ENCODE results near the gene MROH8. TPM values are rescaled to one million over a fixed set of nuclear protein-coding genes. Genes with fewer than 3 reads are reported as not detected.

Gene MROH8
- polyA plus RNA-seq, 1 donor (not counting 4 experiments of a cell fraction or from before 2014, with no cell fraction given): 0.39 TPM

- Histone ChIP-seq H3K9ac (ENCODE audit: control insufficient read depth, extremely low read depth, insufficient read depth, low read length) (no peak overlapping the region), H3K9me3 (ENCODE audit: control insufficient read depth, low read depth, low read length) (no peaks in the 10 kb centered on the region), H3K79me2 (ENCODE audit: control insufficient read depth, insufficient read depth, low read length) (no peaks in the 10 kb centered on the region), H3K4me2 (ENCODE audit: control insufficient read depth, extremely low read depth, insufficient read depth, low read depth, low read length) (no peak overlapping the region), H3K27me3 (ENCODE audit: control insufficient read depth, extremely low read depth, insufficient read depth, low read length) (peaks cover 4% of the 10 kb centered on the region), H3K4me3 (ENCODE audit: control insufficient read depth in 2 of 3, extremely low read depth in 1 of 3, insufficient read depth in 2 of 3, low read depth in 1 of 3, low read length in 3 of 3) (no peak overlapping the region), H2AFZ (ENCODE audit: control insufficient read depth, low read length) (no peak overlapping the region), H3K27ac (ENCODE audit: control insufficient read depth, insufficient read depth, low read length) (no peak overlapping the region), H4K20me1 (ENCODE audit: control insufficient read depth, extremely low read depth, insufficient read depth, low read length) (no peaks in the 10 kb centered on the region), H3K9me1 (ENCODE audit: control insufficient read depth, extremely low read depth, insufficient read depth, low read length) (no peaks in the 10 kb centered on the region), H3K4me1 (ENCODE audit: control insufficient read depth, extremely low read depth, insufficient read depth, low read length) (no peaks in the 10 kb centered on the region), H3K36me3 (ENCODE audit: control insufficient read depth in 2 of 2, extremely low read depth in 1 of 2, insufficient read depth in 2 of 2, low read length in 2 of 2) (no peaks in the 10 kb centered on the region)
- DNase-seq (ENCODE audit: low read depth, low spot score): no peak
- dilution Hi-C loops (cut with MboI; ENCODE audit: extremely low pct_ligation_motif_present, low sequenced_read_pairs): no loop called here
- TF ChIP-seq CTCF (optimal IDR thresholded peaks at IDR 0.05 in 1 of 3, IDR thresholded peaks at IDR 0.05 in 1 of 3, conservative IDR thresholded peaks at IDR 0.05 in 1 of 3; ENCODE audit: extremely low read depth in 1 of 3, insufficient read depth in 2 of 3, low read length in 3 of 3) (no peak), EZH2 (IDR thresholded peaks at IDR 0.05; ENCODE audit: low read length) (no peak)
- FAIRE-seq: no peak
Observed at GRCh38 chr20:37142708-37143107, 36.6 kb downstream of the MROH8 start.

- H3K79me2 ChIP-seq (ENCODE audit: control insufficient read depth, insufficient read depth, low read length): no peaks in the 10 kb centered on the region
- no peak overlapping the region for H3K9ac ChIP-seq (ENCODE audit: control insufficient read depth, extremely low read depth, insufficient read depth, low read length)
- DNase-seq (ENCODE audit: low read depth, low spot score) (no peak), FAIRE-seq (no peak)
- peaks cover 4% of the 10 kb centered on the region for H3K27me3 ChIP-seq (ENCODE audit: control insufficient read depth, extremely low read depth, insufficient read depth, low read length)
- H3K4me3 ChIP-seq (ENCODE audit: control insufficient read depth in 2 of 3, extremely low read depth in 1 of 3, insufficient read depth in 2 of 3, low read depth in 1 of 3, low read length in 3 of 3): no peak overlapping the region
- H3K4me1 ChIP-seq (ENCODE audit: control insufficient read depth, extremely low read depth, insufficient read depth, low read length): no peaks in the 10 kb centered on the region
- H3K4me2 ChIP-seq (ENCODE audit: control insufficient read depth, extremely low read depth, insufficient read depth, low read depth, low read length): no peak overlapping the region
- H3K9me1 ChIP-seq (ENCODE audit: control insufficient read depth, extremely low read depth, insufficient read depth, low read length): no peaks in the 10 kb centered on the region
- H3K36me3 ChIP-seq (ENCODE audit: control insufficient read depth in 2 of 2, extremely low read depth in 1 of 2, insufficient read depth in 2 of 2, low read length in 2 of 2): no peaks in the 10 kb centered on the region
- dilution Hi-C loops (cut with MboI; ENCODE audit: extremely low pct_ligation_motif_present, low sequenced_read_pairs): no loop called here
- H3K27ac ChIP-seq (ENCODE audit: control insufficient read depth, insufficient read depth, low read length): no peak overlapping the region
- H3K9me3 ChIP-seq (ENCODE audit: control insufficient read depth, low read depth, low read length): no peaks in the 10 kb centered on the region
- no peak overlapping the region for H2AFZ ChIP-seq (ENCODE audit: control insufficient read depth, low read length)
- H4K20me1 ChIP-seq (ENCODE audit: control insufficient read depth, extremely low read depth, insufficient read depth, low read length): no peaks in the 10 kb centered on the region
- TF ChIP-seq CTCF (optimal IDR thresholded peaks at IDR 0.05 in 1 of 3, IDR thresholded peaks at IDR 0.05 in 1 of 3, conservative IDR thresholded peaks at IDR 0.05 in 1 of 3; ENCODE audit: extremely low read depth in 1 of 3, insufficient read depth in 2 of 3, low read length in 3 of 3) (no peak), EZH2 (IDR thresholded peaks at IDR 0.05; ENCODE audit: low read length) (no peak)
Observed at GRCh38 chr20:37137547-37137946, 41.8 kb downstream of the MROH8 start.

Measured in keratinocyte (primary cell).